Endodermal cell (in vitro differentiated cells): ENCODE results near the gene PIGQ. TPM values are rescaled to one million over a fixed set of nuclear protein-coding genes. Genes with fewer than 3 reads are reported as not detected.

Experiments
- DNase-seq: peaks from one replicate; pipeline ENCODE4 v3.0.0-alpha.2; 2017
- H3K27ac ChIP-seq: 2 replicates; pipeline ENCODE4 v1.5.1; 2013; ENCODE audit warnings: mild to moderate bottlenecking, low read depth, low read length, moderate library complexity
- H3K27me3 ChIP-seq: 2 replicates; pipeline ENCODE4 v1.6.1; 2013; ENCODE audit warnings: mild to moderate bottlenecking, low read length, moderate library complexity; ENCODE audit not compliant: insufficient read depth, control insufficient read depth, poor library complexity, severe bottlenecking
- H3K36me3 ChIP-seq: 2 replicates; pipeline ENCODE4 v1.7.0; 2013; ENCODE audit warnings: mild to moderate bottlenecking, low read length, moderate library complexity; ENCODE audit not compliant: control insufficient read depth, insufficient read depth
- H3K4me1 ChIP-seq: one replicate; pipeline ENCODE4 v1.7.0; 2013; ENCODE audit warnings: low read length; ENCODE audit not compliant: control insufficient read depth, insufficient read depth
- H3K4me3 ChIP-seq: 2 replicates; pipeline ENCODE4 v1.5.1; 2013; ENCODE audit warnings: mild to moderate bottlenecking, low read length, moderate library complexity
- H3K9ac ChIP-seq: 2 replicates; pipeline ENCODE4 v1.6.1; 2013; ENCODE audit warnings: mild to moderate bottlenecking, low read length, moderate library complexity; ENCODE audit not compliant: poor library complexity, severe bottlenecking; ENCODE audit errors: extremely low read depth
- H3K9me3 ChIP-seq: 2 replicates; pipeline ENCODE4 v1.6.1; 2013; ENCODE audit warnings: mild to moderate bottlenecking, low read length, moderate library complexity; ENCODE audit not compliant: control insufficient read depth
- H3K27ac Mint-ChIP-seq: 2 replicates; pipeline ENCODE4 v1.8.0; 2020; ENCODE audit warnings: mixed read lengths
- H3K27me3 Mint-ChIP-seq: 2 replicates; pipeline ENCODE4 v1.8.0; 2021; ENCODE audit warnings: mild to moderate bottlenecking, mixed read lengths; ENCODE audit not compliant: insufficient read depth
- H3K36me3 Mint-ChIP-seq: 2 replicates; pipeline ENCODE4 v1.8.0; 2020; ENCODE audit warnings: low read depth, mixed read lengths
- H3K4me1 Mint-ChIP-seq: 2 replicates; pipeline ENCODE4 v1.8.0; 2020; ENCODE audit warnings: mixed read lengths
- H3K4me3 Mint-ChIP-seq: 2 replicates; pipeline ENCODE4 v1.8.0; 2020; ENCODE audit warnings: mild to moderate bottlenecking, moderate library complexity, mixed read lengths
- H3K9me3 Mint-ChIP-seq: 2 replicates; pipeline ENCODE4 v1.8.0; 2020; ENCODE audit warnings: mild to moderate bottlenecking, mixed read lengths
- CTCF ChIP-seq: fragments of 200-600 bp; sonication (generic); conservative IDR thresholded peaks from 2 replicates; pipeline ENCODE4 v1.5.0; 2021; ENCODE audit warnings: antibody characterized with exemption, mild to moderate bottlenecking
- WGBS, 2 experiments: methylation state at CpG; one replicate each; pipeline versions ENCODE4 v1.1.5 to v1.1.7; 2013; ENCODE audit warnings: missing lambda C conversion rate in 2 of 2, mixed read lengths in 1 of 2; ENCODE audit not compliant: insufficient coverage in 1 of 2, insufficient read length in 1 of 2; 5-methylcytosine and 5-hydroxymethylcytosine counted together
- total RNA-seq, 2 donors: library from RNA; stranded (reverse); fragmentation: NEBNext Ultra II Directional in 1 of 2; extraction: Animal tissue kit (Norgen Biotek cat#: 25700) in 1 of 2; gene quantifications; 2 replicates in 1 of 2; 3 replicates in 1 of 2; pipeline ENCODE4 v1.2.1, GENCODE V29; 2021

The PIGQ gene
- total RNA-seq, 2 donors from 2014 or later: 128 to 129 TPM

DNA sequence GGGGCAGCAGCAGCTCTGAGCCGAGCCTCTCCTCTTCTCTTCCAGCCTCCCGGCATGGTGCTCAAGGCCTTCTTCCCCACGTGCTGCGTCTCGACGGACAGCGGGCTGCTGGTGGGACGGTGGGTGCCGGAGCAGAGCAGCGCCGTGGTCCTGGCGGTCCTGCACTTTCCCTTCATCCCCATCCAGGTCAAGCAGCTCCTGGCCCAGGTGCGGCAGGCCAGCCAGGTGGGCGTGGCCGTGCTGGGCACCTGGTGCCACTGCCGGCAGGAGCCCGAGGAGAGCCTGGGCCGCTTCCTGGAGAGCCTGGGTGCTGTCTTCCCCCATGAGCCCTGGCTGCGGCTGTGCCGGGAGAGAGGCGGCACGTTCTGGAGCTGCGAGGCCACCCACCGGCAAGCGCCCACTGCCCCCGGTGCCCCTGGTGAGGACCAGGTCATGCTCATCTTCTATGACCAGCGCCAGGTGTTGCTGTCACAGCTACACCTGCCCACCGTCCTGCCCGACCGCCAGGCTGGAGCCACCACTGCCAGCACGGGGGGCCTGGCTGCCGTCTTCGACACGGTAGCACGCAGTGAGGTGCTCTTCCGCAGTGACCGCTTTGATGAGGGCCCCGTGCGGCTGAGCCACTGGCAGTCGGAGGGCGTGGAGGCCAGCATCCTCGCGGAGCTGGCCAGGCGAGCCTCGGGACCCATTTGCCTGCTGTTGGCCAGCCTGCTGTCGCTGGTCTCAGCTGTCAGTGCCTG, 4.4 kb downstream of the PIGQ start:
- no peaks in the 10 kb centered on the region for H3K9me3 Mint-ChIP-seq
- H3K36me3 Mint-ChIP-seq: peaks cover 10% of the 10 kb centered on the region
- peaks cover 4% of the 10 kb centered on the region for H3K36me3 ChIP-seq
- no peak overlapping the region for H3K27ac Mint-ChIP-seq
- H3K4me3 ChIP-seq: no peak overlapping the region
- H3K4me1 Mint-ChIP-seq: peaks cover 10% of the 10 kb centered on the region
- H3K4me1 ChIP-seq: no peaks in the 10 kb centered on the region
- WGBS, 2 experiments: 94 to 98% methylated on average over 32 to 46 of the region's 46 CpGs
- no peak overlapping the region for H3K27ac ChIP-seq
- no peaks in the 10 kb centered on the region for H3K27me3 Mint-ChIP-seq
- TF ChIP-seq CTCF: no peak
- DNase-seq: no peak
- H3K9me3 ChIP-seq: no peaks in the 10 kb centered on the region
- H3K9ac ChIP-seq: no peak overlapping the region
- no peaks in the 10 kb centered on the region for H3K27me3 ChIP-seq
- H3K4me3 Mint-ChIP-seq: no peak overlapping the region

- peaks cover 4% of the 10 kb centered on the region for H3K36me3 ChIP-seq
- Mint-ChIP-seq H3K4me3 (no peak overlapping the region), H3K4me1 (peaks cover 6% of the 10 kb centered on the region), H3K9me3 (no peaks in the 10 kb centered on the region), H3K27ac (no peak overlapping the region), H3K27me3 (no peaks in the 10 kb centered on the region), H3K36me3 (peaks cover 10% of the 10 kb centered on the region)
- H3K4me1 ChIP-seq: no peaks in the 10 kb centered on the region
- no peak overlapping the region for H3K27ac ChIP-seq
- no peak overlapping the region for H3K4me3 ChIP-seq
- no peaks in the 10 kb centered on the region for H3K9me3 ChIP-seq
- no peaks in the 10 kb centered on the region for H3K27me3 ChIP-seq
- no peak for TF ChIP-seq CTCF
- H3K9ac ChIP-seq: no peak overlapping the region
- no peak for DNase-seq
- 92 to 94% methylated on average over 26 to 36 of the region's 36 CpGs for WGBS, 2 experiments
These were observed 5.8 kb downstream of the PIGQ start for GRCh38 chr16:575354-576196.

GRCh38 chr16:576197-576822, 6.5 kb downstream of the PIGQ start:
- H3K27ac Mint-ChIP-seq: peak overlapping the region; percentile 77
- DNase-seq: no peak
- H3K4me1 ChIP-seq: no peaks in the 10 kb centered on the region
- H3K36me3 ChIP-seq: peaks cover 4% of the 10 kb centered on the region
- H3K9me3 ChIP-seq: no peaks in the 10 kb centered on the region
- no peak overlapping the region for H3K27ac ChIP-seq
- H3K9ac ChIP-seq: no peak overlapping the region
- no peak overlapping the region for H3K4me3 ChIP-seq
- no peaks in the 10 kb centered on the region for H3K4me1 Mint-ChIP-seq
- no peaks in the 10 kb centered on the region for H3K27me3 Mint-ChIP-seq
- H3K9me3 Mint-ChIP-seq: no peaks in the 10 kb centered on the region
- H3K4me3 Mint-ChIP-seq: no peak overlapping the region
- H3K36me3 Mint-ChIP-seq: peaks cover 13% of the 10 kb centered on the region
- no peaks in the 10 kb centered on the region for H3K27me3 ChIP-seq
- no peak for TF ChIP-seq CTCF
- 93 to 96% methylated on average over 9 to 21 of the region's 21 CpGs for WGBS, 2 experiments
